ENCODE results near the gene PRR15. TPM values are rescaled to one million over a fixed set of nuclear protein-coding genes. Genes with fewer than 3 reads are reported as not detected.

Gene PRR15
- total and polyA plus RNA-seq, 2 of the 13 experiments (the other 11 are each of a cell fraction or from before 2014, with no cell fraction given): 2.3 to 7.8 TPM

- no peak for TF ChIP-seq KAT2B (IDR thresholded peaks at IDR 0.05; ENCODE audit: borderline replicate concordance, low read depth, low read length)
- TF ChIP-seq KDM1A (CRISPR knock-in tag; IDR thresholded peaks at IDR 0.05): no peak
- no peak for TF ChIP-seq BORCS8-MEF2B (CRISPR knock-in tag; IDR thresholded peaks at IDR 0.05)
- TF ChIP-seq MXD1 (CRISPR knock-in tag; IDR thresholded peaks at IDR 0.05): peak; percentile 56; the same call in 1 of the 2 replicates
- TF ChIP-seq SP2 (CRISPR knock-in tag; IDR thresholded peaks at IDR 0.05): no peak
- TF ChIP-seq ZKSCAN5 (CRISPR knock-in tag; IDR thresholded peaks at IDR 0.05): no peak
- TF ChIP-seq CENPX (CRISPR knock-in tag; IDR thresholded peaks at IDR 0.05): no peak
- TF ChIP-seq NONO (IDR thresholded peaks at IDR 0.05): no peak
- no peak for TF ChIP-seq NONO (CRISPR knock-in tag; conservative IDR thresholded peaks at IDR 0.05)
- no peak for TF ChIP-seq ZNF275 (CRISPR knock-in tag; IDR thresholded peaks at IDR 0.05; ENCODE audit: borderline replicate concordance)
- no peak for TF ChIP-seq ZIK1 (CRISPR knock-in tag; IDR thresholded peaks at IDR 0.05; ENCODE audit: borderline replicate concordance, low read depth)
- no peak for TF ChIP-seq TMF1 (CRISPR knock-in tag; IDR thresholded peaks at IDR 0.05; ENCODE audit: low read depth)
- no peak for TF ChIP-seq ZNF850 (CRISPR knock-in tag; conservative IDR thresholded peaks at IDR 0.05)
- TF ChIP-seq ZC3H13 (CRISPR knock-in tag; IDR thresholded peaks at IDR 0.05): no peak
- TF ChIP-seq ZNF879 (CRISPR knock-in tag; IDR thresholded peaks at IDR 0.05): no peak
- no peak for TF ChIP-seq ZNF235 (CRISPR knock-in tag; IDR thresholded peaks at IDR 0.05; ENCODE audit: borderline replicate concordance)
- TF ChIP-seq SKIL (CRISPR knock-in tag; IDR thresholded peaks at IDR 0.05; ENCODE audit: borderline replicate concordance): no peak
- no peak for TF ChIP-seq ZNF703 (CRISPR knock-in tag; IDR thresholded peaks at IDR 0.05; ENCODE audit: borderline replicate concordance)
- no peak for TF ChIP-seq ARNT (IDR thresholded peaks at IDR 0.05)
- no peak for TF ChIP-seq ZNF367 (CRISPR knock-in tag; IDR thresholded peaks at IDR 0.05; ENCODE audit: borderline replicate concordance)
- TF ChIP-seq ZNF816 (CRISPR knock-in tag; IDR thresholded peaks at IDR 0.05; ENCODE audit: borderline replicate concordance): no peak
- no peak; the same call in 1 of the 2 replicates for TF ChIP-seq ZNF280B (CRISPR knock-in tag; IDR thresholded peaks at IDR 0.05; ENCODE audit: borderline replicate concordance)
Observed at GRCh38 chr7:29564496-29565223, 1.0 kb downstream of the PRR15 start (continued).
